Retina (tissue), 1 donor: Measurements from ENCODE around the gene MTHFD2L.
"Not testable (repeated sequence)": the region's sequence is repeated elsewhere in the genome, so short reads cannot be mapped to it uniquely, and the experiment has no call there.

Experiments
- DNase-seq: peaks from one replicate; pipeline ENCODE4 v3.0.0-alpha.2; 2016

MTHFD2L gene

DNA sequence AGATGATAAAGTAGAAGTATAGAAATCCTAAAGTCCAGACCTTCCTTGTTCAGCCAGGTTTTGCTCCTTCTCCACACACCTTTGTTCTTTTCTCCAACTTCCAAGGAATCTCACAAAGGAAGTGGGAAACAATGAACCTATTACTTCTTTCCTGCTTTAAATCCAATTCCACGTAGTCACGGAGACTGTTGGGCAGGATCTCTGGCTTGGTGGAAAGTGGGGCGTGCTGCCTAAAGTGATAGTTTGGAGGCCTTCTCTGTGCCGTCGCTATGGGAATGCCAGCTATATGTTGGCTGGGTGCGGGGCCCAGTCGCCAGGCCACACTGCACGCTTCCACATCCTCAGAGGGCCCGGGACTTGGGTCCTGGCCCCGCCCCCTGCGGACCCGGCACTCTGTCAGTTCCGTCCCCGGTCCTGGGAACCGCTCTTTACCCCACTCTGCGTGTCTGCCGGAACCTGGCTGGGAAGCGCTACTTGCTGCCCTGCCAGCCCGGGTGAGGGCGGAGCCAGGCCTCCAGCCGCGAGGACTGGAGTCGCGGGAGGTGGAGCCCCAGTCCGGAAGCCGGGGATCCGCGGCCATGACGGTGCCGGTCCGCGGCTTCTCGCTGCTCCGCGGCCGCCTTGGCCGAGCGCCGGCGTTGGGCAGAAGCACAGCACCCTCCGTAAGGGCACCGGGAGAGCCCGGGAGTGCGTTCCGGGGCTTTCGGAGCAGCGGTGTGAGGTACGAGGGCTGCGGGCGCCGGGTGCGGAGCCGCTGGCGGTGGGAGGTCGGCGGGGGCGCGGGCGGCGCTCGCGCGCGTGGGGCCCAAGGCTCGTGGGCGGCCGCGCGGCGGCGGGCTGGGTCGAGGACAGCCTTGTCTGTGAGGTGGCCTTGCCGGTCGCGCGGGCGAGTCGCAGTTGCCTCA, at the start of gene MTHFD2L:
Gene MTHFD2L (plus strand): TSS at position 558 of the 905 bp plus-strand sequence. CDS start 21 bp downstream, at position 579.
- peak; percentile 96 for DNase-seq

DNA sequence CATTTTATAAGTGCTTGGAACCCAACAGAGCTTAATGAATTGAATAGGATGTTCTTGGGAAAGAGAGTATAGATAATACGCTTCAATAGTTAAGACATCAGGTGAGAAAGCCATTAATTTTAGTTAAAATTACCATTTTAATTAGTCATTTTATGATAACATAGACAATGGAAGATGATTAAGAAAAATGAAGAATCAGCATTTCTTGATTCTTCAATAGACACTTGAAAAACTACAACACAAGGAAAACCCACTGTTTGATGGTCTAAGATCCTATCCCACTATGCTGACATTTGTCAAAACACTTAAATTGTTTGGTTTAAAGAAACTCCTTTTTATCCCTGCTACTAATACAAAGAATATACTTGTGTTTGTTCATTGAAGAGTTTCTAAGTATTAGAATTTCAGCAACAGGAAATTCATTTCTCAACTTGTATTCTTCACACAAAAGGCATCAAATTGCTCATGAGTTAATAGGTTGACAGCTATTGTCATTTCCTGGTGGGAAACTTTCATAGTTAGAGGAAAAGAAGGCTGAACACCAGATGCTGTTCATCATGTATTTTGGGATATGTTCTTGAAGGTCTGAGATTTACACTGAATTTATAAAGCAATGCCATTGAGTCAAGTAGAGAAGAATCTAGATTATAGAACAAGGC, 49.3 kb upstream of the MTHFD2L start:
- DNase-seq: peak; percentile 63

DNA sequence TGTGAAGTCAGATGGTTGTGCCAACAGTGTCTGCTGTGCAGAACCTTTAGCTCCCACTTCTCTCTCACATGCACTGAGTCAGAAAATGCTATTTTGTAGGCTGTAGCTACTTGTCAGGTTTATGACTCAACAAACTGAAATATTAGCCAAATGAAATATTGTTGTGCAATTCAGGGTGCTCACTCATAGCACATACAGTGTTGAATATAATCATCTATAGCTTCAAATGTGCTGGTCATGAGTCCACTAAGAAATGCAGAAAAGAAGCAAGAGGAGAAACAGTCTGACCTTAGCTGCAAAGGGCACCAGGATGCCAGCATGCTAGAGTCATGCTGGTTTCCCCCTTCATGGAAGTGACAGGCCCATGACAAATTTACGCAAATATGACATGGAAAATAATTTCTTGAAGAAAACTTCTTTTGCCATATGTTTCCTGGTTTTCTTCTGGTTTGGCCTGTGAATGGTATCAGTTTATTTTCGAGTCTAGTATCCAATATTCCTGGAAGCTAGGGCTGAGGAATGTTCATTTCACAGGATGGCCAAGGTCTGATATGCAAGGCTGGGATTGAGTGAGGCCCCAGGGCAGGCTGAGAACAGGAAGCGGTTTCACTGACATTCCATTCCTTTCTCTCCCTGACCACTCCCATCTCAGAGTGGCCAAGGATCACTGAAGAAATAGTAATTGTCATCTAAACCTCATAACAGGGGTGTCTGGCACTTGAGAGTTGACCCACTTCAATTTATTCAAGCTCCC, 48.6 kb upstream of the MTHFD2L start:
- peak; percentile 48 for DNase-seq

DNA sequence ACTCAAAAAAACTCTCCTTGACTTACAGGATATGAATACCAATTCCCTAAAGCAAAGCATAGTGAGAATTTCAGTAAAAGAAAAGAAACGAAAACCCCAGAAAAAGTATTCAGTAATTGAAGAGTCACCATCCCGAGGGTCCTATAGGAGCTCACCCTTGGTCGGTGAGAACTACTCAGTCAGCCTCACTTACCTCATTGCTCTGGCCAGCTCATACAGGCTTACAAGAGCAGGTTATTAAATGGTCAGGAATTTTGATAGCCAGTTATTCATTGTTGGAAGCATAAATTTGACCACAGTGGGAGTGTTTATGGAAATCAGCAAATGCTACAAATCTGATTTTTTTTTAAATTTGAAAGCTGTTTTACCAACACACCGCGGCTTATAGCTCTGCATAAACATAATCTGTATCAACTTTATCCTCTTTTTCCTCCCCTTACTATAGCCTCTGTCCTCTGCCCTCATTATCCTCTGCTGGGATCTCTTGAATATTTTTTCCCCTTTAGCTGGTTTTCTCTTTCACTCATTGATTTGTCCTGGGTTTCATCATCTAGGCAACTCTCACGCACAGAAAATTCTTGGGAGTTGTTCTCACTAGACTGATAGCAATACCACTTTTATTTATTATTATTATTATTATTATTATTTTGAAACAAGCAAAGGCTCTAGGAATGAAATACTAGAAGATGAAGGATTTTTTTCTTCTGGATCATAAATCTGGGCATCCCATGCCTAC, 47.9 kb upstream of the MTHFD2L start:
- DNase-seq: no peak

DNA sequence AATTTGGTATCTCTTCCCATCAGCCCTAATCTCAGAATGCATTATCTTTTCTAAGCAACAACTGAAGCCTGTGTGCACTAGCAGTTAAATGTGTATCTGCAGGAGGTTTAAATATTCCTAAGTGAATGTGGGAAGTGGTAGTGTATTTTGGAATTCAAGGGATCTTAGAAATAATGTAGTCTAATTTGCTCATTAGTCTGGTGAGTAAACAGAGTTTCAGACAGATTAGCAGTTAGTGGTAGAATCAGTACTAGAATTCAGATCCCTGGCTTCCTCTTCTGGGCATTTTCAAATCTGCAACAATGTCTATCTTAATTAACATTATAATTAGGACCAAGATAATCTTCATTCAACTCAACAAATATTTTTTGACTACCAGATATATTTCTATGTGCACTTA, 47.2 kb upstream of the MTHFD2L start:
- no peak for DNase-seq

DNA sequence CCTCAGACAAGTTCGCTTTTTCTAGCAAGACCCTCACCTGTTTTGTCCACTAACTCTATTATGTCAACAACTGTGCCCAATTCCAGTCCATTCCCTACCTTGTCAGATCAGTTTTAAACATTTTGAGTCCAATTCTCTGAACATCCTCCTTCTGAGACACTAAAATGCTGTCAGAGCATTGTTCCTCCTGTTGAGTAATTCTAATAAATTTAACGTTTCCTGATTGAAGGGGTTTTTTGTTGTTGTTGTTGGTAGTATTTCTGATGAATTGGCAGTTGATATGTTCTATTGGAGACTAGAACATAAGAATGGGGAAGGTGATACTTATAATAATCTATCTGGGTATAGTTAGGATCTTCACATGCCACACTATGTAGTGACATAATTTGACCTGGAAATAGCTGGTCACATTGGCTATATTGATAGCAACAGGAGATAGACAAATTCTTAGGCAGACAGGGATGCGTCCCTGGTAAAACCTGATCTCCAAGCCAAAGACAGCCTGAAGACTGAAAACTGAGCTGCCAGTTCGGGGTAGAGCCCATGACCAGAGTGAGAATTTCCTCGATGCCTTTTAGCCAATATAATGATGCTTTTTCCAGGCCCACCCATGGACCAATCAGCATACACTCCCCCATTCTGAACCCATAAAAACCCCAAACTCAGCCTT, 46.5 kb upstream of the MTHFD2L start:
- DNase-seq: no peak

DNA sequence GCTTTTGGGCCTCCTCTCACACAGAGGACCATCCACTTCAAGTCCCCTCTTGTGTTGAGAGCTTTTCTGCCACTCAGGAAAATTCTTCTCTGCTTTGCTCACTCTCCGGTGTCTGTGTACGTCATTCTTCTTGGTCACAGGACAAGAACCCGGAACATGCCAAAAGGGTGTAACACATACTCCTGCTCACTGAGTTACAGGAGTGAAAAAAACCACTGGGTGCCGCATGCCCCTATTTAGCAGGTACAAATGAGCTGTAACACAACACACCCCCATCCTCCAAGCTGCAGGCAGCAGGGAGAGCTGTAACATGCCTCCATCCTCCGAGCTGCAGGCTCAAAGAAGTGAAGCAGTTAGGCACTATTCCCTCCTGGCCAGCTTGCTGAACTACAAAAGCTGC, 45.9 kb upstream of the MTHFD2L start:
- no peak for DNase-seq

DNA sequence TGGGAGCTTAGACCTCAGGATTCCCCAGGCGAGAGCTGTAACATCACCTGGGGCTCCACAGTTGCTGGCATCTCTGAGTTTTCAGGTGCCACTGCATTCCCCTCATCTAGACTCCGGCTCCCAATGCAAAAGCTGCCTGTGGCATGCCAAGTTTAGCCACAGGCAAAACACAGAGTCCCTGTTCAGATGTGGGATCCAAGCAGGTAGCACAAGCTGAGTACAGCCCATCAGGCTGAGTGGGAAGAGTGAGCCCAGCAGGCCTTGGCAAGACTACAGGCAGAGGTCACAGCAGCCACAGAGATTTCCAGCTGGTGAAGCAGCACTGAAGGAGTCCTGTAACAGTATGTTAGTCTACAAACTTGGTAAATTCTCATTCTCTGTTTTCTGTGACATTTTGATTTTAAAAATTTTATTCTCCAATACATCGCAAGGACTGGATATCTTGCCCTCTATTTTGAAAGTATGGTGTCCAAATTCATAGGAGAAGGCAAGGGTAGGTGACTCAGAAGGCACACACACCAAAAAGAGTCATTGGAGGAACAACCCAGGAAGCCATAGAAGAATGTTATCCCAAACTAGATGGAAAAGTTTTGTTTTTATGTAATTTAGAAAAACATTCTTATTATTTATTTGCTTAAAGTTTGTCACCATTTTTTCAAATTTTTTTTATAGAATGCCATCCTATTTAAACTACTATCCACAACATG, 45.4 kb upstream of the MTHFD2L start:
- no peak for DNase-seq

DNA sequence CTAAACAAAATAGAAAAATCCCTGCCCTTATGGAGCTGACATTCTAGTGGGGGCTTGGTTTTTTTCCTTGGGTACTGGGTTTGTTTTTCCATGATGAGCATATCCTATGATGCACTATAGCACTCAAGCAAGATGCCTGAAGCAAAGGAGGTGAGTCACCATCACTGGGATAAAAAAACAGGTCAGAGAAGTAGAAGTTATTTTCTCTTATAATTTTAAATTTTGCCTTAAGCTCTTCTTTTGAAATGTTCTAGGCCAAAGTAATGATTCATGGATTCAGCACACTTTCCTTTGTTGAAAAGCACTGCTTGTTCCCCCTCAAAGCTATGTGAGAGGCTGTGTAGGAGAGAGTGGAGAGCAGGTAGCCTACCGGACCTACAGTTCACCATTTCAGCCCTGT, 43.7 kb upstream of the MTHFD2L start:
- no peak for DNase-seq

DNA sequence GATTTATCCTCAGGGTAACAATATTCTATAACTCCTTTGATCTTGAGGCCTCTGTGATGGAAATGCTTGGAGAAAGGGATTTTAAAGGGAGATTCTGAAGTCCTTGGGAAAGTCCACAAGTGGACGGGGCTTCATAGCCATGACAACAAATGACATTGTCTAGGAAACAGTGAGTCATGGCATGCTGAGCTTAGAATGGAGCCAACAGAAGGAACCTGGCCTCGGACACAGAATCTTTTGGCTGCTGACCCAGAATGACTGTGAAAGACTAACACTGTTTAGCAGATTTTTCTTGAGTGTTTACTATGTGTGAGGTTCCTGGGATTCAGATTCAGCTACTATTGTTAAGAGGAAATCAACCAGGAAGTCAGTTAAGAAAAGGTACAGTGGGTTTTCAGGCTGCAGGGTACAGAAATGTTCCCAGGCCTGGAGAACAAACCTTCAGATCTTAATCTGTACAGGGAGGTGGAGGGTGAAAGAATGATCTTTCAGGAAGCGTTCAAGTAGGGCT, 40.8 kb upstream of the MTHFD2L start:
- DNase-seq: no peak

DNA sequence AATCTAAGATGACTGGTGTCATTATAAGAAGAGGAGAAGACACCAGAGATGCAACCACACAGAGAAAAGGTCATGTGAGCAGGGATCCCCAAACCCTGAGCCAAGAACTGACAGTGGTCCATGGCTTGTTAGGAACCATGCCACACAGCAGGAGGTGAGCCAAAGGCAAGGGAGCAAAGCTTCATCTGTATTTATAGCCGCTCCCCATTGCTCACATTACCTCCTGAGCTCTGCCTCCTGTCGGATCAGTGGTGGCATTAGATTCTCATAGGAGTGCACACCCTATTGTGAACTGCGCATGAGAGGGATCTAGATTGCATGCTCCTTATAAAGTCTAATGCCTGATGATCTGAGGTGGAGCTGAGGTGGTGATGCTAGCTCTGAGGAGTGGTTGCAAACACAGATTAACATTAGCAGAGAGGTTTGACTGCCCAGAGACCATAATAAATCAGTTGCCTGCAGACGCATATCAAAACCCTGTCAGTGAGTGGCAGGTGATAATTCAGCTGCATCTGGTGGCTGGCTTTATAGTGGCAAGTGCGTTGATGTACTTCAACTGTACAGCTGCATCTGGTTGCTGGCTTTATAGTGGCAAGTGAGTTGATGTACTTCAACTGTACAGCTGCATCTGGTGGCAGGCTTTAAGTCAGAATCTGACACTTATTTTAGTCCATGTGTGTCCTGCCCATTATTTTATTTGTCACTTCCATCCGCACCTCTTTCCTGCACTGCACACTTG, 39.1 kb upstream of the MTHFD2L start:
- DNase-seq: no peak

DNA sequence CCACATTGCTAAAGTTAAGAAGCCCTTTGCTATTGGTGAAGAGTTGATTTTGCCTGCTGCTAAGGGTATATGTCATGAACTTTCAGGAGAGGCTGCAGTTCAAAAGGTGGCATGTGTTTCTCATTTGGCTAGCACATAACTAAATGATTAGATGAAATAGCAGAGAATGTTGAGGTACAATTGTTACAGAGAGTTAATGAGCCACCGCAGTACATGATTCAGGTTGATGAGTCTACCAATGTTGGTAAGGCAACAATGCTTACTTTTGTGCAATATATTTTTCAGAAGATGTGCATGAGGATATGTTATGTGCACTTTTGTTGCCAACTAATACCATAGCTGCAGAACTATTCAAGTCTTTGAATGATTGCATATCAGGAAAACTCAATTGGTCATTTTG, 37.8 kb upstream of the MTHFD2L start:
- no peak for DNase-seq

DNA sequence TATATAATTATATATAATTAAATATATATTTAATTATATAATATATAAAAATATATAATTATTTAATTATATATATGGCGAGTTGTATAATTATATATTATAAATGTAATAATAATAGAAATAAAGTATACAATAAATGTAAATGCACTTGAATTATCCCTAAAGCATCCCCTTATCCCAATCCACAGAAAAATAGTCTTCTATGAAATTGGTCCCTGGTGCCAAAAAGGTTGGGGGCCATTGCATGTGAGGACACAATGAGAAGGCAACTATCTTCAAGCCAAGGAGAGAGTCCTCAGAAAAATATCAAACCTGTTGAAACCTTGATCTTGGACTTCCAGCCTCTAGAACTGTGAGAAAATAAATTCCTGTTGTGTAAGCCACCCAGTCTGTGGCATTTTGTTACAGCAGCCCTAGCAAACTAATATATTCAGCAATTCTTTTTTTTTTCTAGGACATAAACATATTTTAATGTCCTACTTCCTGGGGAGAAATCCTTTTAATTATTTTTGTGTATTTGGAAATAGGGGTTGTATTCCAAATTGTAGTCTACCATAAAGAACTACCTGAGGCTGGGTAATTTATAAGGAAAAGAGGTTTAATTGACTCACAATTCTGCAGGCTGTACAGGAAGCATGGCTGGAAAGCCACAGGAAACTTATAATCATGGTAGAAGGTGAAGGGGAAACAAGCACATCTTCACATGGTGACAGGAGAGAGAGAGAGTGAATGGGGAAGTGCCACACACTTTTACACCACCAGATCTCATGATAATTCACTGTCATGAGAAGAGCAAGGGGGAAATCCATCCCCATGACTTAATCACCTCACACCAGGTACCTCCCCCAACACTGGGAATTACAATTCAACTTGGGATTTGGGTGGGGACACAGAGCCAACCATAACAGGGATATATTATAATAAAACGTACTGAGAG, 36.0 kb upstream of the MTHFD2L start:
- no peak for DNase-seq

DNA sequence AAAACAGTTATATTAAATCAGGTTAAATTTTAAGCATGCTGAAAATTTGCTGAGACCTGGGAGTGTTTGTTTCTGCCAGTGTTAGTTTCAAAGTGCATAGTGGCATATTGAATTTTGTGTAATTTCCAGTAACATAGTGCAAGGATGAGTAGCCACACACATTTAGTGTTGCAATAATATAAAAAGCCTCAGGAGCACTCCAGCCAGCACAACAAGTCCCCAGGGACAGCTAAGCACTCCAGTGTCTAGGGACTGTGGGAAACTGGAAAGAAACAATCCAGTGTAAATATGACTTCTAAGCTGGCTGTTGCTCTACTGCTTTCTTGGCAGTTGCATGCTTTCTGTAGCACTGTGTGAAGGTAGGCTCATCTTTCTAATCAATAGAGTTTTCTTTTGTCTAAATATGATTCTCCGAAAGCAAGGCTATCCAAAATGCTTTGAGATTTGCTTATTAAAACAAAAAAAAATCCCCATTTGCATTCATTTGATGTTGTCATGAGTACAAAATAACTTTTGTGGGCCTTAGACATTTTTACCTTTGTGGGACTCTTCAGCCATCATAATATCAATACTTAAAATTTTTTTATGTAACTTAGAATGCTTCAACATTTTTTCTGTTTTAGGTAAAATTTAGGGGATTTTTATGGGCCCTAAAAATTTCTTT, 34.7 kb upstream of the MTHFD2L start:
- DNase-seq: no peak

DNA sequence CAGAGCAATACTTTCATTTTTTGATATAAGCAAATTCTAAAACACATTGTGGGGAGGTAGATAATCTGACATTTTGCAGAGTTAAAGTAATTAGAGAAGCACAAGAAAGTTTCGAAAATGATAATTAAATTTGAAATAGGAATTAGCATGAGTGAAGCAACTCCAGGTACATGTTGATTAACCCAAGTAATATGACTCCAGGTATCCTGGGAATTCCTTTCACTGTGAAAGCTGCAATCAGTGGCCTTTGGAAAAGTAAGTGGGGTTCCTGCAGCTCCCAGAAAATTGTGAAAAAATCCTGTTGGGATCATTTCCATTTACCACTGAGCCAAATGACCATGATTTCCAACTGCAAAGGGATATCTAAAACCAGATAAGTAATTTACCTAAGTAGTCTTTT, 32.9 kb upstream of the MTHFD2L start:
- DNase-seq: no peak

DNA sequence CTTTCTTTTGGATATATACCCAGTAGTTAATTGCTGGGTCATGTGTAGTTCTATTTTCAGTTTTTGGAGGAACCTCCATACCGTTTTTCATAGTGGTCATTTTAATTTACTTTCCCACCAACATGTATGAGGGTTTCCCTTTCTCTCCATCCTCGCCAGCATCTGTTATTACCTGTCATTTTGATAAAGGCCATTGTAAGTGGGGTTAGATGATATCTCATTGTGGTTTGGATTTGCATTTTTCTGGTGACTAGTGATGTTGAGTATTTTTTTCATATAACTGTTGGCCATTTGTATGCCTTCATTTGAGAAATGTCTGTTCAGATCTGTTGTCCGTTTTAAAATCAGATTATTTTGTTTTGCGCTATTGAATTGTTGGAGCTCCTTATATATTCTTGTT, 30.2 kb upstream of the MTHFD2L start:
- no peak for DNase-seq

DNA sequence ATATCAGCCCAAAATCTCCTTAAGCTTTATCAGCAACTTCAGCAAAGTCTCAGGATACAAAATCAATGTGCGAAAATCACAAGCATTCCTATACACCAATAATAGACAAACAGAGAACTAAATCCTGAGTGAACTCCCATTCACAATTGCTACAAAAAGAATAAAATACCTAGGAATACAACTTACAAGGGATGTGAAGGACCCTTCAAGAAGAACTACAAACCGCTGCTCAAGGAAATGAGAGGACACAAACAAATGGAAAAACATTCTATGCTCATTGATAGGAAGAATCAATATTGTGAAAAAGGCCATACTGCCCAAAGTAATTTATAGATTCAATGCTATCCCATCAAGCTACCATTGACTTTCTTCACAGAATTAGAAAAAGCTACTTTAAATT, 27.1 kb upstream of the MTHFD2L start:
- DNase-seq: not testable (repeated sequence)

DNA sequence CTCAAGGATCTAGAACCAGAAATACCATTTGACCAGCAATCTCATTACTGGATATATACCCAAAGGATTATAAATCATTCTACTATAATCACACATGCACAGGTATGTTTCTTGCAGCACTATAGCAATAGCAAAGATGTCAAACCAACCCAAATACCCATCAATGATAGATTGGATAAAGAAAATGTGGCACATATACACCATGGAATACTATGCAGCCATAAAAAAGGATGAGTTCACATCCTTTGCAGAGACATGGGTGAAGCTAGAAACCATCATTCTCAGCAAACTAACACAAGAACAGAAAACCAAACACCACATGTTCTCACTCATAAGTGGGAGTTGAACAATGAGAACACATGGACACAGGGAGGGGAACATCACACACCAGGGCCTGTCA, 25.7 kb upstream of the MTHFD2L start:
- not testable (repeated sequence) for DNase-seq

DNA sequence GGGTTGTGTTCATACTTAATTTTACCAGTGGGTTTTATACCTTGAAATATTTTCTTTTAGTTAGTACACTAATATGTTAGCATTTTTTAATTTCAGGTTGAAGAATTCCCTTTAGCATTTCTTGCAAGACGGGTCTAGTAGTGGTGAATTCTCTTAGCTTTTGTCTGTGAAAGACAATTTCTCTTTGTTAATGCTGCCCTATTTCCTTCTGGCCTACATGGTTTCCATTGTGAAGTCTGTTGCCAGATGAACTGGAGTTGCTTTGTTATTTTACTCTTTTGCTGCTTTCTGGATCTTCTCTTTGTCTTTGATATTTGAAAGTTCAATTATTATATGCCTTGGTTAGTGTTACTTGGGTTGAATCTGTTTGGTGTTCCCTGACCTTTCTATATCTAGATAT, 25.0 kb upstream of the MTHFD2L start:
- DNase-seq: no peak
